WTC11 (cell line): Measurements from ENCODE around the gene PRELP. TPM values are rescaled to one million over a fixed set of nuclear protein-coding genes. Genes with fewer than 3 reads are reported as not detected.

ENCODE experiments used
- ATAC-seq: fragments of 200-7000 bp; cut with Tn5 transposase; 2 replicates; pipeline ENCODE4 v1.10.0; 2021; ENCODE audit warnings: mild to moderate bottlenecking, moderate library complexity
- CTCF ChIA-PET: fragments of 300-600 bp; sonication (Branson Sonifier 250); formaldehyde crosslinking; loops from one replicate; lab custom pipeline; 2021; ENCODE audit warnings: antibody characterized with exemption; lab: Charles Lee
- POLR2A ChIA-PET: fragments of 350-600 bp; sonication (Branson Sonifier 250); formaldehyde crosslinking; loops from one replicate; lab custom pipeline; 2021; ENCODE audit warnings: antibody characterized with exemption; lab: Charles Lee
- DNase-seq: peaks from one replicate; pipeline ENCODE4 v3.0.0; 2021; ENCODE audit warnings: low spot score
- H3K27ac Mint-ChIP-seq: 2 replicates; pipeline ENCODE4 v1.8.0; 2021; ENCODE audit warnings: mixed read lengths
- H3K27me3 Mint-ChIP-seq: 2 replicates; pipeline ENCODE4 v1.8.0; 2021; ENCODE audit warnings: low read depth, mild to moderate bottlenecking, moderate library complexity, mixed read lengths
- H3K36me3 Mint-ChIP-seq: 2 replicates; pipeline ENCODE4 v1.8.0; 2021; ENCODE audit warnings: mixed read lengths
- H3K4me1 Mint-ChIP-seq: 2 replicates; pipeline ENCODE4 v1.8.0; 2022; ENCODE audit warnings: mixed read lengths
- H3K4me3 Mint-ChIP-seq: 2 replicates; pipeline ENCODE4 v1.8.0; 2021; ENCODE audit warnings: mild to moderate bottlenecking, moderate library complexity, mixed read lengths
- H3K9me3 Mint-ChIP-seq: 2 replicates; pipeline ENCODE4 v1.8.0; 2021; ENCODE audit warnings: mixed read lengths
- ELF4 ChIP-seq: sonication (generic); formaldehyde crosslinking; IDR thresholded peaks from 2 replicates; pipeline ENCODE4 v1.8.1; 2022; ENCODE audit warnings: low read depth, mild to moderate bottlenecking, moderate library complexity, missing genetic modification reagents
- FOXJ3 ChIP-seq: sonication (generic); formaldehyde crosslinking; IDR thresholded peaks from 2 replicates; pipeline ENCODE4 v1.9.0; 2021; ENCODE audit warnings: missing genetic modification reagents, mild to moderate bottlenecking, borderline replicate concordance
- FOXP1 ChIP-seq: sonication (generic); formaldehyde crosslinking; IDR thresholded peaks from 2 replicates; pipeline ENCODE4 v1.8.0; 2022; ENCODE audit warnings: missing genetic modification reagents, mild to moderate bottlenecking, moderate library complexity, borderline replicate concordance
- NFE2L1 ChIP-seq: sonication (generic); formaldehyde crosslinking; IDR thresholded peaks from 2 replicates; pipeline ENCODE4 v1.8.1; 2023; ENCODE audit warnings: missing genetic modification reagents
- NFYB ChIP-seq: sonication (generic); formaldehyde crosslinking; conservative IDR thresholded peaks from 2 replicates; pipeline ENCODE4 v1.8.0; 2022; ENCODE audit warnings: low read depth, missing genetic modification reagents
- RELA ChIP-seq: sonication (generic); formaldehyde crosslinking; IDR thresholded peaks from 2 replicates; pipeline ENCODE4 v1.8.1; 2022; ENCODE audit warnings: missing genetic modification reagents, mild to moderate bottlenecking, borderline replicate concordance
- SOX15 ChIP-seq: fragments of 250-450 bp; sonication (Bioruptor Pico); IDR thresholded peaks from 2 replicates; pipeline ENCODE4 v1.9.0; 2021; ENCODE audit warnings: mild to moderate bottlenecking
- TEAD1 ChIP-seq: sonication (generic); formaldehyde crosslinking; IDR thresholded peaks from 2 replicates; pipeline ENCODE4 v1.8.0; 2022; ENCODE audit warnings: mild to moderate bottlenecking, missing genetic modification reagents
- TP53 ChIP-seq: sonication (generic); formaldehyde crosslinking; IDR thresholded peaks from 2 replicates; pipeline ENCODE4 v1.8.1; 2023; ENCODE audit warnings: mild to moderate bottlenecking, missing genetic modification reagents
- ZNF232 ChIP-seq: sonication (generic); formaldehyde crosslinking; IDR thresholded peaks from 2 replicates; pipeline ENCODE4 v1.8.0; 2022; ENCODE audit warnings: mild to moderate bottlenecking, missing genetic modification reagents
- ZNF396 ChIP-seq: fragments of 250-450 bp; sonication (Bioruptor Pico); IDR thresholded peaks from 2 replicates; pipeline ENCODE4 v1.8.0; 2021; ENCODE audit warnings: mild to moderate bottlenecking, moderate library complexity, borderline replicate concordance
- ZNF671 ChIP-seq: fragments of 250-450 bp; sonication (Bioruptor Pico); IDR thresholded peaks from 2 replicates; pipeline ENCODE4 v1.8.0; 2021; ENCODE audit warnings: mild to moderate bottlenecking
- total RNA-seq: library from RNA; stranded (reverse); gene quantifications from 3 replicates; pipeline ENCODE4 v1.2.3, GENCODE V29; 2021
- TF ChIP-seq, protein P1 (sequence below): sonication (generic); formaldehyde crosslinking; conservative IDR thresholded peaks from 2 replicates; pipeline ENCODE4 v1.8.1; 2022; ENCODE audit warnings: mild to moderate bottlenecking, missing genetic modification reagents
- TF ChIP-seq, protein P2 (sequence below): fragments of 250-450 bp; sonication (Bioruptor Pico); IDR thresholded peaks from 2 replicates; pipeline ENCODE4 v1.8.0; 2021; ENCODE audit warnings: mild to moderate bottlenecking
- TF ChIP-seq, protein P3 (sequence below): sonication (generic); formaldehyde crosslinking; IDR thresholded peaks from 2 replicates; pipeline ENCODE4 v1.8.1; 2022; ENCODE audit warnings: low read depth, missing genetic modification reagents, borderline replicate concordance
- TF ChIP-seq, protein P4 (sequence below): sonication (generic); formaldehyde crosslinking; IDR thresholded peaks from 2 replicates; pipeline ENCODE4 v1.8.1; 2023; ENCODE audit warnings: mild to moderate bottlenecking, moderate library complexity, missing genetic modification reagents
- TF ChIP-seq, protein P5 (sequence below): sonication (generic); formaldehyde crosslinking; IDR thresholded peaks from 2 replicates; pipeline ENCODE4 v1.8.1; 2022; ENCODE audit warnings: mild to moderate bottlenecking, moderate library complexity, missing genetic modification reagents
- TF ChIP-seq, protein P6 (sequence below): sonication (generic); formaldehyde crosslinking; IDR thresholded peaks from 2 replicates; pipeline ENCODE4 v1.8.1; 2023; ENCODE audit warnings: mild to moderate bottlenecking, missing genetic modification reagents, borderline replicate concordance
- TF ChIP-seq, protein P7 (sequence below): fragments of 250-450 bp; sonication (Bioruptor Pico); conservative IDR thresholded peaks from 2 replicates; pipeline ENCODE4 v1.9.0; 2021; ENCODE audit warnings: mild to moderate bottlenecking
- TF ChIP-seq, protein P8 (sequence below): sonication (generic); formaldehyde crosslinking; IDR thresholded peaks from 2 replicates; pipeline ENCODE4 v1.8.0; 2022; ENCODE audit warnings: mild to moderate bottlenecking, missing genetic modification reagents
- TF ChIP-seq, protein P9 (sequence below): sonication (generic); formaldehyde crosslinking; IDR thresholded peaks from 2 replicates; pipeline ENCODE4 v1.8.0; 2023; ENCODE audit warnings: missing genetic modification reagents

The PRELP gene
- total RNA-seq, 1 experiment from 2014 or later, result 0.17 TPM

DNA sequence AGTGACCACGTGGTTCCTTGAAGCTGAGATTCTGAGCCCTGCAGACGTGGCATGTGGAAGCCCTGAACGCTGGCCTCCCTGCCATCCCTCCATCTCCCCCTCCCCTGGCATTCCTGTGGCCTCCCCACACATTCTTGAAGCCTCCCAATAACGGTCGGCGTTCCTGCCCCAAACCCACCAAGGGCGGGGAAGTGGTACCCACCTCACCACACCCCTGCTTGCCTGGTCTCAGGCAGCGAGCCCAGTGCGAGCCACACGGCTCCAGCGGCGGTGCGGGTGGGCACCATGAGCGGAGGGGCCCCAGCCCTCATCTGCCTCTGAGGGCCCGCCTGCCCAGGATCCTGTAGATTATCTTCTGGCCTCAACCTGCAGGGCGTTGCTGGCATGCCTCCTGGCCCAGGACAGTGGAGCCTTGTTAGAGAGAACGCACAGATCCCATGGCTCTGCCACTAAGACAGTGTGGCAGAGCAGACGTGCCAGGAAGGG lies 20.6 kb upstream of the PRELP start (continued):
- TF ChIP-seq RELA (no peak), ELF4 (CRISPR knock-in tag) (no peak), SOX15 (CRISPR knock-in tag) (no peak), ZNF671 (CRISPR knock-in tag) (no peak), TP53 (no peak)
- TF ChIP-seq, protein P1, sequence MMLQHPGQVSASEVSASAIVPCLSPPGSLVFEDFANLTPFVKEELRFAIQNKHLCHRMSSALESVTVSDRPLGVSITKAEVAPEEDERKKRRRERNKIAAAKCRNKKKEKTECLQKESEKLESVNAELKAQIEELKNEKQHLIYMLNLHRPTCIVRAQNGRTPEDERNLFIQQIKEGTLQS (CRISPR knock-in tag), result no peak
- TF ChIP-seq, all 79 proteins: peak for 0

DNA sequence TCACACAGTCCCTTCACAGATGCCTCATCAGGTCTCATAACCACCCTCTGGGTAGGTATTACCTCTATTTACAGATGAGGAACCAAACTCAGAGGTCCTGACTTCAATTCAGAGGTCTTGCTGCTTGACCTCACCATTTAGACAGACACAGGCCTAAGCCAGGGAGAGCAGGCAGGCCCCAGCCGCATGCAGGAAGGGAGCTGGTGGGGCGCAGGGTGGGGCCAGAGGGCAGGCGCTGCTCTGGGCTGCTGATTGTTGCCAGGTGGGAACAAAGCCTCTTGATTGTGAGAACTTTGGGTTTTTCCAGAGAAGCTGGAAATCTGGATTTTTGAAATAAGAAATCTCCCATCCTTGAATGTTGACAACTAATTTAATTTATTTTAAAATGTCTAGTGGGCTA lies 19.9 kb upstream of the PRELP start:
- H3K27ac Mint-ChIP-seq, result no peak overlapping the region
- H3K36me3 Mint-ChIP-seq, result no peaks in the 10 kb centered on the region
- POLR2A ChIA-PET, result no interaction called here
- peaks cover 3% of the 10 kb centered on the region for H3K4me1 Mint-ChIP-seq
- CTCF ChIA-PET, result interaction anchor here (1.0 to 1.4 kb wide), 4 partner anchors 32 to 188 kb away, joined by 3 to 7 read pairs (median 6); no protein-coding TSS in a partner anchor
- no peak overlapping the region for H3K4me3 Mint-ChIP-seq
- no peaks in the 10 kb centered on the region for H3K27me3 Mint-ChIP-seq
- no peaks in the 10 kb centered on the region for H3K9me3 Mint-ChIP-seq
- ATAC-seq (no peak), DNase-seq (no peak)
- no peak for TF ChIP-seq TP53
- TF ChIP-seq, protein P1 (CRISPR knock-in tag), result no peak
- no peak for TF ChIP-seq NFYB
- TF ChIP-seq ZNF396 (CRISPR knock-in tag), result no peak
- TF ChIP-seq, protein P2, sequence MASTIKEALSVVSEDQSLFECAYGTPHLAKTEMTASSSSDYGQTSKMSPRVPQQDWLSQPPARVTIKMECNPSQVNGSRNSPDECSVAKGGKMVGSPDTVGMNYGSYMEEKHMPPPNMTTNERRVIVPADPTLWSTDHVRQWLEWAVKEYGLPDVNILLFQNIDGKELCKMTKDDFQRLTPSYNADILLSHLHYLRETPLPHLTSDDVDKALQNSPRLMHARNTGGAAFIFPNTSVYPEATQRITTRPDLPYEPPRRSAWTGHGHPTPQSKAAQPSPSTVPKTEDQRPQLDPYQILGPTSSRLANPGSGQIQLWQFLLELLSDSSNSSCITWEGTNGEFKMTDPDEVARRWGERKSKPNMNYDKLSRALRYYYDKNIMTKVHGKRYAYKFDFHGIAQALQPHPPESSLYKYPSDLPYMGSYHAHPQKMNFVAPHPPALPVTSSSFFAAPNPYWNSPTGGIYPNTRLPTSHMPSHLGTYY, result no peak
- TF ChIP-seq, protein P3, sequence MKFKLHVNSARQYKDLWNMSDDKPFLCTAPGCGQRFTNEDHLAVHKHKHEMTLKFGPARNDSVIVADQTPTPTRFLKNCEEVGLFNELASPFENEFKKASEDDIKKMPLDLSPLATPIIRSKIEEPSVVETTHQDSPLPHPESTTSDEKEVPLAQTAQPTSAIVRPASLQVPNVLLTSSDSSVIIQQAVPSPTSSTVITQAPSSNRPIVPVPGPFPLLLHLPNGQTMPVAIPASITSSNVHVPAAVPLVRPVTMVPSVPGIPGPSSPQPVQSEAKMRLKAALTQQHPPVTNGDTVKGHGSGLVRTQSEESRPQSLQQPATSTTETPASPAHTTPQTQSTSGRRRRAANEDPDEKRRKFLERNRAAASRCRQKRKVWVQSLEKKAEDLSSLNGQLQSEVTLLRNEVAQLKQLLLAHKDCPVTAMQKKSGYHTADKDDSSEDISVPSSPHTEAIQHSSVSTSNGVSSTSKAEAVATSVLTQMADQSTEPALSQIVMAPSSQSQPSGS (CRISPR knock-in tag), result no peak
- TF ChIP-seq, protein P4, sequence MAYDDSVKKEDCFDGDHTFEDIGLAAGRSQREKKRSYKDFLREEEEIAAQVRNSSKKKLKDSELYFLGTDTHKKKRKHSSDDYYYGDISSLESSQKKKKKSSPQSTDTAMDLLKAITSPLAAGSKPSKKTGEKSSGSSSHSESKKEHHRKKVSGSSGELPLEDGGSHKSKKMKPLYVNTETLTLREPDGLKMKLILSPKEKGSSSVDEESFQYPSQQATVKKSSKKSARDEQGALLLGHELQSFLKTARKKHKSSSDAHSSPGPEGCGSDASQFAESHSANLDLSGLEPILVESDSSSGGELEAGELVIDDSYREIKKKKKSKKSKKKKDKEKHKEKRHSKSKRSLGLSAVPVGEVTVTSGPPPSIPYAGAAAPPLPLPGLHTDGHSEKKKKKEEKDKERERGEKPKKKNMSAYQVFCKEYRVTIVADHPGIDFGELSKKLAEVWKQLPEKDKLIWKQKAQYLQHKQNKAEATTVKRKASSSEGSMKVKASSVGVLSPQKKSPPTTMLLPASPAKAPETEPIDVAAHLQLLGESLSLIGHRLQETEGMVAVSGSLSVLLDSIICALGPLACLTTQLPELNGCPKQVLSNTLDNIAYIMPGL (CRISPR knock-in tag), result no peak
- no peak for TF ChIP-seq NFE2L1 (CRISPR knock-in tag)
- TF ChIP-seq, protein P5, sequence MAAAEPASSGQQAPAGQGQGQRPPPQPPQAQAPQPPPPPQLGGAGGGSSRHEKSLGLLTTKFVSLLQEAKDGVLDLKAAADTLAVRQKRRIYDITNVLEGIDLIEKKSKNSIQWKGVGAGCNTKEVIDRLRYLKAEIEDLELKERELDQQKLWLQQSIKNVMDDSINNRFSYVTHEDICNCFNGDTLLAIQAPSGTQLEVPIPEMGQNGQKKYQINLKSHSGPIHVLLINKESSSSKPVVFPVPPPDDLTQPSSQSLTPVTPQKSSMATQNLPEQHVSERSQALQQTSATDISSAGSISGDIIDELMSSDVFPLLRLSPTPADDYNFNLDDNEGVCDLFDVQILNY, result no peak
- TF ChIP-seq FOXP1 (CRISPR knock-in tag), result no peak
- TF ChIP-seq, protein P6, sequence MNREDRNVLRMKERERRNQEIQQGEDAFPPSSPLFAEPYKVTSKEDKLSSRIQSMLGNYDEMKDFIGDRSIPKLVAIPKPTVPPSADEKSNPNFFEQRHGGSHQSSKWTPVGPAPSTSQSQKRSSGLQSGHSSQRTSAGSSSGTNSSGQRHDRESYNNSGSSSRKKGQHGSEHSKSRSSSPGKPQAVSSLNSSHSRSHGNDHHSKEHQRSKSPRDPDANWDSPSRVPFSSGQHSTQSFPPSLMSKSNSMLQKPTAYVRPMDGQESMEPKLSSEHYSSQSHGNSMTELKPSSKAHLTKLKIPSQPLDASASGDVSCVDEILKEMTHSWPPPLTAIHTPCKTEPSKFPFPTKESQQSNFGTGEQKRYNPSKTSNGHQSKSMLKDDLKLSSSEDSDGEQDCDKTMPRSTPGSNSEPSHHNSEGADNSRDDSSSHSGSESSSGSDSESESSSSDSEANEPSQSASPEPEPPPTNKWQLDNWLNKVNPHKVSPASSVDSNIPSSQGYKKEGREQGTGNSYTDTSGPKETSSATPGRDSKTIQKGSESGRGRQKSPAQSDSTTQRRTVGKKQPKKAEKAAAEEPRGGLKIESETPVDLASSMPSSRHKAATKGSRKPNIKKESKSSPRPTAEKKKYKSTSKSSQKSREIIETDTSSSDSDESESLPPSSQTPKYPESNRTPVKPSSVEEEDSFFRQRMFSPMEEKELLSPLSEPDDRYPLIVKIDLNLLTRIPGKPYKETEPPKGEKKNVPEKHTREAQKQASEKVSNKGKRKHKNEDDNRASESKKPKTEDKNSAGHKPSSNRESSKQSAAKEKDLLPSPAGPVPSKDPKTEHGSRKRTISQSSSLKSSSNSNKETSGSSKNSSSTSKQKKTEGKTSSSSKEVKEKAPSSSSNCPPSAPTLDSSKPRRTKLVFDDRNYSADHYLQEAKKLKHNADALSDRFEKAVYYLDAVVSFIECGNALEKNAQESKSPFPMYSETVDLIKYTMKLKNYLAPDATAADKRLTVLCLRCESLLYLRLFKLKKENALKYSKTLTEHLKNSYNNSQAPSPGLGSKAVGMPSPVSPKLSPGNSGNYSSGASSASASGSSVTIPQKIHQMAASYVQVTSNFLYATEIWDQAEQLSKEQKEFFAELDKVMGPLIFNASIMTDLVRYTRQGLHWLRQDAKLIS (CRISPR knock-in tag), result no peak
- TF ChIP-seq, protein P7, sequence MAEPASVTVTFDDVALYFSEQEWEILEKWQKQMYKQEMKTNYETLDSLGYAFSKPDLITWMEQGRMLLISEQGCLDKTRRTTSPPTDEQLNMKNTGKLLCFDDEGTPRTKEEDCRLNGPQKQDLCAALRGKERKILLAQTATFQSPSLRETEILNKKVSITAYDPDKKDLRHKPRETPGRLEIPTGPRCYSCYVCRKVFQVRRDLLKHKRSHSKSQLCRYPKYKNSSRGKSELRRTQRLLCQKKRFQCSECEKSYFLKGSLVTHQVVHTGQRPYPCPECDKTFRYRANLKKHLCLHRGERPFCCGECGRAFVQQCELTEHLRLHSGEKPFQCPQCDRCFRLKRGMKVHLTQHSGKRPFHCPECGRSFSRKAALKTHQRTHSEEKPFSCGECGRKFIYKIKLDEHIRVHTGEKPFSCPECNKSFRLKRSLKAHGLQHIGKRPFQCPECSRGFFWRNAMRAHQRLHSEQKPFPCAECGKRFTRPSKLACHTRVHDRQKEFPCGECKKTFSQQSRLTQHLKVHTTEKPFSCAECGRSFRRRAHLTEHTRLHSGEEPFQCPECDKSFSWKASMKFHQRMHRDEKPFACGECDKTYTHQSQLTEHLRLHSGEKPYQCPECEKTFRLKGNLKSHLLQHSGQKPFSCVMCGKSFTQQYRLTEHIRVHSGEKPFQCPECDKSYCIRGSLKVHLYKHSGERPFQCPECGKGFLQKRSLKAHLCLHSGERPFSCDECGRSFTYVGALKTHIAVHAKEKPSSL, result no peak
- TF ChIP-seq TEAD1 (CRISPR knock-in tag), result no peak
- TF ChIP-seq FOXJ3, result no peak
- TF ChIP-seq, protein P8, sequence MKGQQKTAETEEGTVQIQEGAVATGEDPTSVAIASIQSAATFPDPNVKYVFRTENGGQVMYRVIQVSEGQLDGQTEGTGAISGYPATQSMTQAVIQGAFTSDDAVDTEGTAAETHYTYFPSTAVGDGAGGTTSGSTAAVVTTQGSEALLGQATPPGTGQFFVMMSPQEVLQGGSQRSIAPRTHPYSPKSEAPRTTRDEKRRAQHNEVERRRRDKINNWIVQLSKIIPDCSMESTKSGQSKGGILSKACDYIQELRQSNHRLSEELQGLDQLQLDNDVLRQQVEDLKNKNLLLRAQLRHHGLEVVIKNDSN, result no peak
- no peak for TF ChIP-seq ZNF232 (CRISPR knock-in tag)
- TF ChIP-seq, protein P9, sequence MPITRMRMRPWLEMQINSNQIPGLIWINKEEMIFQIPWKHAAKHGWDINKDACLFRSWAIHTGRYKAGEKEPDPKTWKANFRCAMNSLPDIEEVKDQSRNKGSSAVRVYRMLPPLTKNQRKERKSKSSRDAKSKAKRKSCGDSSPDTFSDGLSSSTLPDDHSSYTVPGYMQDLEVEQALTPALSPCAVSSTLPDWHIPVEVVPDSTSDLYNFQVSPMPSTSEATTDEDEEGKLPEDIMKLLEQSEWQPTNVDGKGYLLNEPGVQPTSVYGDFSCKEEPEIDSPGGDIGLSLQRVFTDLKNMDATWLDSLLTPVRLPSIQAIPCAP (CRISPR knock-in tag), result no peak
